Stimulated activated CD4-positive, alpha-beta T cell treated with anti-CD3 and anti-CD28 coated beads, Interleukin-2, amount 100 ng/mL, for 48 hours (primary cell): ENCODE measurements around the gene KTI12.
"Not testable (repeated sequence)": the region's sequence is repeated elsewhere in the genome, so short reads cannot be mapped to it uniquely, and the experiment has no call there.

ENCODE experiments used
- DNase-seq, 2 donors: peaks; one replicate each; pipeline ENCODE4 v3.0.0-alpha.2; 2020

Gene KTI12

GRCh38 chr1:52033190-52034049 is at the start of gene KTI12:
KTI12 (minus strand) TSS chr1:52033810; CDS start chr1:52033761, 49 bp downstream.
- DNase-seq: peak; percentile 74 to 75

GRCh38 chr1:52080014-52080415 is 46.4 kb upstream of the KTI12 start:
- no peak for DNase-seq

GRCh38 chr1:52077277-52077676 is 43.7 kb upstream of the KTI12 start:
- DNase-seq: not testable (repeated sequence)

GRCh38 chr1:52072291-52072690 is 38.7 kb upstream of the KTI12 start:
- no peak for DNase-seq

GRCh38 chr1:52070704-52071103 is 37.1 kb upstream of the KTI12 start:
- no peak for DNase-seq

- no peak for DNase-seq
Observed at GRCh38 chr1:52063192-52063591, 29.6 kb upstream of the KTI12 start.

GRCh38 chr1:52060822-52061221 is 27.2 kb upstream of the KTI12 start:
- DNase-seq: no peak

GRCh38 chr1:52059888-52060287 is 26.3 kb upstream of the KTI12 start:
- DNase-seq: no peak

GRCh38 chr1:52059321-52059720 is 25.7 kb upstream of the KTI12 start:
- DNase-seq: no peak

- no peak for DNase-seq
Observed at GRCh38 chr1:52057876-52058415, 24.3 kb upstream of the KTI12 start.

- DNase-seq: no peak
Observed at GRCh38 chr1:52057255-52057654, 23.6 kb upstream of the KTI12 start.

- DNase-seq: no peak
Observed at GRCh38 chr1:52056937-52057231, 23.3 kb upstream of the KTI12 start.

GRCh38 chr1:52056163-52056936 is 22.7 kb upstream of the KTI12 start, which contains the start of gene BTF3L4:
BTF3L4 (plus strand) TSS chr1:52056295; CDS start chr1:52059848, 3,553 bp downstream.
- peak; percentile 86 to 87 for DNase-seq

GRCh38 chr1:52055866-52056162 is 22.2 kb upstream of the KTI12 start:
- no peak for DNase-seq

- peak; percentile 49 to 64 for DNase-seq
Observed at GRCh38 chr1:52055066-52055865, 21.7 kb upstream of the KTI12 start, which contains the start of gene TXNDC12. TXNDC12 (minus strand) TSS chr1:52055191; CDS start chr1:52055096, 95 bp downstream.

GRCh38 chr1:52054496-52055065 is 21.0 kb upstream of the KTI12 start:
- DNase-seq: no peak

- DNase-seq: no peak
Observed at GRCh38 chr1:52053862-52054261, 20.3 kb upstream of the KTI12 start.

- DNase-seq: not testable (repeated sequence)
Observed at GRCh38 chr1:52049337-52049736, 15.7 kb upstream of the KTI12 start.

- not testable (repeated sequence) for DNase-seq
Observed at GRCh38 chr1:52045666-52046195, 12.1 kb upstream of the KTI12 start.

GRCh38 chr1:52045236-52045635 is 11.6 kb upstream of the KTI12 start:
- no peak for DNase-seq

- DNase-seq: no peak
Observed at GRCh38 chr1:52041551-52042185, 8.1 kb upstream of the KTI12 start.

- no peak for DNase-seq
Observed at GRCh38 chr1:52037909-52038308, 4.3 kb upstream of the KTI12 start.
